Mesendoderm (in vitro differentiated cells): ENCODE data around the gene INAFM2.

Experiments used
- DNase-seq: peaks from one replicate; pipeline ENCODE4 v3.0.0; 2013
- H2AK5ac ChIP-seq: 2 replicates; pipeline ENCODE4 v1.6.1; 2013; ENCODE audit warnings: low read length, inconsistent platforms
- H2BK120ac ChIP-seq: 2 replicates; pipeline ENCODE4 v1.6.1; 2013; ENCODE audit warnings: low read depth, mild to moderate bottlenecking, low read length, moderate library complexity, mixed read lengths
- H2BK15ac ChIP-seq: replicated peaks from 2 replicates; pipeline ENCODE4 v1.6.1; 2013; ENCODE audit warnings: low read depth, mild to moderate bottlenecking, moderate library complexity
- H2BK5ac ChIP-seq: 2 replicates; pipeline ENCODE4 v1.6.1; 2013; ENCODE audit warnings: low read length, inconsistent platforms
- H3K18ac ChIP-seq: 2 replicates; pipeline ENCODE4 v1.6.1; 2013; ENCODE audit warnings: mild to moderate bottlenecking, low read length, mixed read lengths
- H3K23ac ChIP-seq: one replicate; pipeline ENCODE4 v1.6.1; 2013; ENCODE audit warnings: low read length
- H3K27ac ChIP-seq: 2 replicates; pipeline ENCODE4 v1.5.1; 2013; ENCODE audit warnings: low read depth, mild to moderate bottlenecking, inconsistent platforms, low read length, moderate library complexity
- H3K27me3 ChIP-seq: 2 replicates; pipeline ENCODE4 v1.6.1; 2013; ENCODE audit warnings: low read length, control low read depth, mild to moderate bottlenecking, inconsistent platforms; ENCODE audit not compliant: insufficient read depth, poor library complexity
- H3K36me3 ChIP-seq: 2 replicates; pipeline ENCODE4 v1.6.1; 2013; ENCODE audit warnings: low read length, inconsistent platforms; ENCODE audit not compliant: control insufficient read depth, insufficient read depth
- H3K4ac ChIP-seq: one replicate; pipeline ENCODE4 v1.6.1; 2013; ENCODE audit warnings: low read depth, mild to moderate bottlenecking, low read length, moderate library complexity
- H3K4me1 ChIP-seq: 2 replicates; pipeline ENCODE4 v1.6.1; 2013; ENCODE audit warnings: low read depth, low read length, inconsistent platforms; ENCODE audit not compliant: control insufficient read depth
- H3K4me2 ChIP-seq: 2 replicates; pipeline ENCODE4 v1.6.1; 2013; ENCODE audit warnings: low read length
- H3K4me3 ChIP-seq: 2 replicates; pipeline ENCODE4 v1.5.1; 2013; ENCODE audit warnings: mild to moderate bottlenecking, low read length
- H3K56ac ChIP-seq: one replicate; pipeline ENCODE4 v1.6.1; 2013; ENCODE audit warnings: low read length
- H3K79me1 ChIP-seq: 2 replicates; pipeline ENCODE4 v1.6.1; 2013; ENCODE audit warnings: low read length, inconsistent platforms
- H3K79me2 ChIP-seq: 2 replicates; pipeline ENCODE4 v1.6.1; 2013; ENCODE audit warnings: mild to moderate bottlenecking, low read length; ENCODE audit not compliant: control insufficient read depth, insufficient read depth
- H3K9ac ChIP-seq: 2 replicates; pipeline ENCODE4 v1.6.1; 2013; ENCODE audit warnings: low read length, inconsistent platforms
- H4K5ac ChIP-seq: one replicate; pipeline ENCODE4 v1.6.1; 2013; ENCODE audit warnings: low read length
- H4K8ac ChIP-seq: one replicate; pipeline ENCODE4 v1.6.1; 2013; ENCODE audit warnings: low read depth, mild to moderate bottlenecking, control low read depth, low read length, moderate library complexity
- WGBS: extraction: QIAGEN DNeasy Blood & Tissue Kit; methylation state at CpG from one replicate; pipeline ENCODE4 v1.1.7; 2013; ENCODE audit warnings: low lambda C conversion rate, missing lambda C conversion rate; ENCODE audit not compliant: insufficient coverage; ENCODE audit errors: extremely low coverage; 5-methylcytosine and 5-hydroxymethylcytosine counted together

The INAFM2 gene

GRCh38 chr15:40303576-40303975 is 19.9 kb upstream of the INAFM2 start:
- Histone ChIP-seq H3K4me2 (no peak overlapping the region), H2BK5ac (no peak overlapping the region), H3K4ac (no peak overlapping the region), H3K27ac (no peak overlapping the region), H3K27me3 (no peaks in the 10 kb centered on the region), H3K36me3 (no peaks in the 10 kb centered on the region), H4K8ac (no peak overlapping the region), H2BK120ac (no peak overlapping the region), H2BK15ac (no peak overlapping the region), H2AK5ac (no peak overlapping the region), H4K5ac (no peak overlapping the region), H3K9ac (no peak overlapping the region), H3K79me1 (no peaks in the 10 kb centered on the region), H3K56ac (no peak overlapping the region), H3K4me3 (no peak overlapping the region), H3K4me1 (peaks cover 7% of the 10 kb centered on the region), H3K18ac (no peak overlapping the region), H3K23ac (no peak overlapping the region), H3K79me2 (no peaks in the 10 kb centered on the region)
- WGBS = no CpG with 5 or more reads among the region's 2 CpGs
- DNase-seq = no peak

GRCh38 chr15:40305281-40305680 is 18.2 kb upstream of the INAFM2 start:
- Histone ChIP-seq H4K8ac (no peak overlapping the region), H3K4me3 (no peak overlapping the region), H2BK120ac (no peak overlapping the region), H3K4me2 (no peak overlapping the region), H2BK5ac (no peak overlapping the region), H3K18ac (no peak overlapping the region), H3K27me3 (no peaks in the 10 kb centered on the region), H3K4me1 (peaks cover 9% of the 10 kb centered on the region), H3K27ac (no peak overlapping the region), H2AK5ac (no peak overlapping the region), H3K79me2 (no peaks in the 10 kb centered on the region), H3K79me1 (no peaks in the 10 kb centered on the region), H3K23ac (no peak overlapping the region), H4K5ac (no peak overlapping the region), H3K36me3 (no peaks in the 10 kb centered on the region), H3K9ac (no peak overlapping the region), H3K4ac (no peak overlapping the region), H2BK15ac (no peak overlapping the region), H3K56ac (no peak overlapping the region)
- WGBS = no CpG with 5 or more reads among the region's 4 CpGs
- DNase-seq = no peak

DNA sequence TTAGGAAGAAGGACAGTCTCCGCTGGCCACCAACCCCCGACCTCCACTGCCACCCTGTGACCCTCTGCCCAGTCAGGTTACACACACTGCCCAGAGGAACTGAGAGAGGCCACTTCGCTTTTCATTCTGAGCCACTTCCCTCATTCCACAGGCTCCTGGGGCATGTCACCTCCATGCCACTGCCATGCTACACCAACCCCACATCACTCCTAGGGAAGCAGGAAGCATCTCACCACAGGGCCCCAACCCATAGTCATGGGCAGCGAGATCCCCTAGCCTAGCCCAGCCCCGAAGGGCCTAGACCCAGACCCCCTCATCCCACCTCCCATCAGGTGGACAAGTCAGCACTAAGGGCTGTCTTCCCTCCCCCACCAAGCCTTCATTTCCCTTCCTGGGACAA is 17.1 kb upstream of the INAFM2 start:
- Histone ChIP-seq H3K18ac (no peak overlapping the region), H3K79me1 (no peaks in the 10 kb centered on the region), H3K4me2 (no peak overlapping the region), H3K9ac (no peak overlapping the region), H3K27me3 (no peaks in the 10 kb centered on the region), H4K8ac (no peak overlapping the region), H3K27ac (no peak overlapping the region), H3K23ac (no peak overlapping the region), H3K4me1 (peaks cover 9% of the 10 kb centered on the region), H3K36me3 (no peaks in the 10 kb centered on the region), H2AK5ac (no peak overlapping the region), H3K4me3 (no peak overlapping the region), H3K4ac (no peak overlapping the region), H2BK120ac (no peak overlapping the region), H3K56ac (no peak overlapping the region), H2BK5ac (no peak overlapping the region), H2BK15ac (no peak overlapping the region), H3K79me2 (no peaks in the 10 kb centered on the region), H4K5ac (no peak overlapping the region)
- WGBS = no CpG with 5 or more reads among the region's 5 CpGs
- no peak for DNase-seq

DNA sequence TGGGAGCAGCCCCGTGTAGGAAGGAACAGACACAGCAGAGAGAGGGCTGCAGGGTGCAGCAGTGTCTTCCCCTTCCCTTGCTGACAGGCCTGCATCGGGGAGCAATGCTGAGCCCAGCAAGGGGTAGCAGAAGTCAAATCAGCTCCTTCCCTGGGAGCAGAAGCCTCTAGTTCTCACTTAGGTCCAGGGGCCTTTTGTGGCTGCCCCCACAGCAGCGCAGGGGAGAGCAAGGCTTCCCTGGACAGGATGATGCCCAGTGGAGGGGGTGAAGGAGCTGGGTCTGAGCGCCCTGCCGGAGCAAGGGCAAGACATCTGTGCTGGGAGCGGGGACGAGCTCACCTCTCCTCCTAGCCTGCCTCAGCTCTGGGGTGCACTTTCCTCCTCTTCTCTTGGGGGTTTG is 16.6 kb upstream of the INAFM2 start:
- Histone ChIP-seq H3K18ac (no peak overlapping the region), H4K8ac (no peak overlapping the region), H3K79me1 (no peaks in the 10 kb centered on the region), H3K9ac (peak overlapping the region; percentile 6), H3K27ac (no peak overlapping the region), H3K79me2 (no peaks in the 10 kb centered on the region), H3K4ac (no peak overlapping the region), H3K56ac (peak overlapping the region; percentile 8), H2BK120ac (no peak overlapping the region), H3K4me2 (no peak overlapping the region), H3K4me3 (no peak overlapping the region), H3K23ac (no peak overlapping the region), H3K27me3 (no peaks in the 10 kb centered on the region), H3K36me3 (no peaks in the 10 kb centered on the region), H4K5ac (no peak overlapping the region), H3K4me1 (peaks cover 9% of the 10 kb centered on the region), H2AK5ac (no peak overlapping the region), H2BK15ac (no peak overlapping the region), H2BK5ac (no peak overlapping the region)
- DNase-seq = no peak
- no CpG with 5 or more reads among the region's 7 CpGs for WGBS

DNA sequence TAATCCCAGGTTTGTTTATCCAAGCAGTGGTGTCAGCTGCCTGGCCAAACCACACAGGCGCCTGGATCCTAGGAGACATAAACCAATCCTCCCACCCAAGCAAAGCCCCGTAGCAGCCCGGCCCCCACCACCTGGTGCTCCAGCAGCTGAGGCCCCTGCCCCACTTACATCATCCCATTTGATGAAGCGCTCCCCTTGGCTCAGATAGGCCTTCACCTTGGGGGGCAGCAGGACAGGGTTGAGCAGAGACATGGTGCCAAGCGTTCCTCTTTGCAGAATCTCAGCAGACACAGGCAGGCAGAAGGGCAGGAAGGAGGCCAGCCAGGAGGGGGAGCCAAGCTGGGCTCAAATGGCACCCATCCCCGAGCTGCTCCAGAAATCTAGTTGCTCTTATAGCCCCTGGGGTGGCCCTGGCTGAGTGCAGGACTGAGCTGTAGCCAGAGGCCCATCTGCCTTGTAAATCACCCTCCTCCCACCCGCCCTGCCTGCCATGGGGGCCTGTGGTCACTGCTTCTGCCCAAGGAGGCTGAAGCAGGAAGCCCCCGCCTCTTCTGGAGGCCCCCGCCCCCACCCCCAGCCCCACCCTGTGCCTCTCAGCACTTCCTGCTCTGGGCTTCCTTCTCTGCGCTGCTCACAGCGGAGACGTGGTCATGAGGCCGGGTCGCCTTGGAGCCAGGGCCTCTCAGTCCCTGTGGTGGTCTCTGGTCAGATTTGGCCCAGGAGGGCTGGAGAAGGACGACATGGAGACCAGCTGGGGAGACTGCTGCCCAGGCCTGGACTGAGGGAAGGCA is 15.9 kb upstream of the INAFM2 start, which contains the start of gene PLCB2:
TSS of gene PLCB2 (minus strand) at position 515 of the 791 bp plus-strand sequence. CDS start at position 252, 263 bp downstream.
- Histone ChIP-seq H3K56ac (peak within 1 kb of the TSS; percentile 54), H2BK5ac (no peak within 1 kb of the TSS), H4K5ac (no peak within 1 kb of the TSS), H2AK5ac (no peak within 1 kb of the TSS), H3K4me3 (no peak within 1 kb of the TSS), H3K4me1 (peaks cover 5% of the 10 kb centered on the region), H3K27ac (no peak within 1 kb of the TSS), H3K36me3 (no peaks in the 10 kb centered on the region), H3K4ac (peak within 1 kb of the TSS; percentile 27), H3K4me2 (no peak within 1 kb of the TSS), H3K79me1 (no peaks in the 10 kb centered on the region), H2BK120ac (no peak within 1 kb of the TSS), H3K79me2 (no peaks in the 10 kb centered on the region), H3K23ac (no peak within 1 kb of the TSS), H2BK15ac (no peak within 1 kb of the TSS), H3K18ac (peak within 1 kb of the TSS; percentile 1), H4K8ac (no peak within 1 kb of the TSS), H3K9ac (peak within 1 kb of the TSS; percentile 13), H3K27me3 (no peaks in the 10 kb centered on the region)
- no CpG with 5 or more reads among the region's 15 CpGs for WGBS
- peak; percentile 72 for DNase-seq
